Measurements from ENCODE around the gene TRIM47. TPM values are rescaled to one million over a fixed set of nuclear protein-coding genes. Genes with fewer than 3 reads are reported as not detected.

The TRIM47 gene
- total and polyA plus RNA-seq, 2 of the 13 experiments (the other 11 are each of a cell fraction or from before 2014, with no cell fraction given), result 33.5 to 82.0 TPM

- no peak for TF ChIP-seq SIX1 (CRISPR knock-in tag; IDR thresholded peaks at IDR 0.05; ENCODE audit: borderline replicate concordance)
- no peak for TF ChIP-seq IKZF4 (CRISPR knock-in tag; IDR thresholded peaks at IDR 0.05; ENCODE audit: borderline replicate concordance, low read depth, not compliant biosample characterization)
- TF ChIP-seq ZNF335 (CRISPR knock-in tag; IDR thresholded peaks at IDR 0.05), result peak; percentile 25
- TF ChIP-seq ZNF232 (CRISPR knock-in tag; IDR thresholded peaks at IDR 0.05; ENCODE audit: borderline replicate concordance), result no peak
- TF ChIP-seq HOXA7 (CRISPR knock-in tag; IDR thresholded peaks at IDR 0.05), result no peak
- TF ChIP-seq ATAD3A (CRISPR knock-in tag; IDR thresholded peaks at IDR 0.05), result no peak
- TF ChIP-seq SRF (IDR thresholded peaks at IDR 0.05; ENCODE audit: low read depth, low read length), result no peak
- no peak for TF ChIP-seq ZNF570 (CRISPR knock-in tag; IDR thresholded peaks at IDR 0.05; ENCODE audit: borderline replicate concordance)
- peak; percentile 71 for TF ChIP-seq HNF1B (CRISPR knock-in tag; IDR thresholded peaks at IDR 0.05)
- TF ChIP-seq MIER3 (CRISPR knock-in tag; IDR thresholded peaks at IDR 0.05; ENCODE audit: borderline replicate concordance), result peak; percentile 88; the same call in 1 of the 2 replicates
- TF ChIP-seq ZBTB43 (CRISPR knock-in tag; conservative IDR thresholded peaks at IDR 0.05), result 0 out of 2 replicates have a peak, but pooled peaks have one; percentile 21
- peak; percentile 38 for TF ChIP-seq PPARG (CRISPR knock-in tag; conservative IDR thresholded peaks at IDR 0.05)
- no peak; the same call in 1 of the 2 replicates for TF ChIP-seq ZSCAN25 (CRISPR knock-in tag; IDR thresholded peaks at IDR 0.05)
- TF ChIP-seq CBFB (CRISPR knock-in tag; IDR thresholded peaks at IDR 0.05), result no peak
- TF ChIP-seq ZNF790 (CRISPR knock-in tag; IDR thresholded peaks at IDR 0.05; ENCODE audit: borderline replicate concordance), result no peak
- TF ChIP-seq ZNF512B (CRISPR knock-in tag; IDR thresholded peaks at IDR 0.05; ENCODE audit: borderline replicate concordance), result peak; percentile 50; the same call in 1 of the 2 replicates
- TF ChIP-seq IRX3 (CRISPR knock-in tag; IDR thresholded peaks at IDR 0.05; ENCODE audit: borderline replicate concordance, low read depth), result peak; percentile 71; the same call in 1 of the 2 replicates
- TF ChIP-seq KAT7 (CRISPR knock-in tag; IDR thresholded peaks at IDR 0.05; ENCODE audit: borderline replicate concordance), result peak; percentile 90; the same call in 1 of the 2 replicates
- TF ChIP-seq ZNF713 (CRISPR knock-in tag; IDR thresholded peaks at IDR 0.05), result no peak
- no peak for TF ChIP-seq ZNF740 (CRISPR knock-in tag; IDR thresholded peaks at IDR 0.05)
- peak; percentile 70; the same call in 1 of the 2 replicates for TF ChIP-seq KLF13 (CRISPR knock-in tag; IDR thresholded peaks at IDR 0.05)
- no peak for TF ChIP-seq PHF20 (CRISPR knock-in tag; IDR thresholded peaks at IDR 0.05)
- TF ChIP-seq ZNF354B (CRISPR knock-in tag; IDR thresholded peaks at IDR 0.05), result no peak
- no peak for TF ChIP-seq ZNF496 (CRISPR knock-in tag; IDR thresholded peaks at IDR 0.05; ENCODE audit: insufficient replicate concordance)
- TF ChIP-seq DR1 (CRISPR knock-in tag; IDR thresholded peaks at IDR 0.05), result no peak
These were observed 33.2 kb downstream of the TRIM47 start (continued) for GRCh38 chr17:75845058-75845711.

All from HepG2 (cell line).